ENCODE data around the gene ZNF827. TPM values are rescaled to one million over a fixed set of nuclear protein-coding genes. Genes with fewer than 3 reads are reported as not detected.

The ZNF827 gene
- total and polyA plus RNA-seq, 8 donors: 3.8 to 13.8 (median 5.1) TPM

DNA sequence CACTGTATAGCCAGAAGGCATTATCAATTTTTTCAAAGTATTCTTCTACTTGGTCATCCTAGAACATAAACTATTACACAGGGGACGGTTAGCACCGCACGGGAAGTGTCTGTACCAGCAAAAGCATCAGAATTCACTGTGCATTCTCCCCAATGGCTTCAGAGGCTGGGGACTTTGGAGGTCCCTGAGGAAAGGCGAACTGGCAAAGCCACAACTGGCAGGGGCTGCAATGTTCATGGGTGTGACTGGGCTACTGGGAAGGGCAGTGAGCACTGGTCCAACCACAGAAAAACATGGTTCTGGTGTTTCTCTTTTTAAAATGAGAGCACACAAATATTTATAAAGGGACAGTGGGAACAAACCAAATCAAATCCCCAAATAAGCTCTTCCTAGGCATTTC is 175.2 kb downstream of the ZNF827 start:
- peaks cover 0 to 6% (median 3%) of the 10 kb centered on the region in 3 donors for H3K36me3 ChIP-seq
- H3K27ac ChIP-seq: no peak overlapping the region
- TF ChIP-seq CTCF (IDR thresholded peaks at IDR 0.05): no peak
- intact Hi-C loops (cut with DNase I): no loop called here
- H3K4me3 ChIP-seq: no peak overlapping the region
- 92 to 96% methylated on average over 4 of the region's 4 CpGs for WGBS, 2 donors
- ATAC-seq (no peak), DNase-seq (no peak), FAIRE-seq (no peak)
- no peaks in the 10 kb centered on the region for H3K9me3 ChIP-seq
- no peaks in the 10 kb centered on the region for H3K27me3 ChIP-seq
- H3K4me1 ChIP-seq: no peaks in the 10 kb centered on the region

DNA sequence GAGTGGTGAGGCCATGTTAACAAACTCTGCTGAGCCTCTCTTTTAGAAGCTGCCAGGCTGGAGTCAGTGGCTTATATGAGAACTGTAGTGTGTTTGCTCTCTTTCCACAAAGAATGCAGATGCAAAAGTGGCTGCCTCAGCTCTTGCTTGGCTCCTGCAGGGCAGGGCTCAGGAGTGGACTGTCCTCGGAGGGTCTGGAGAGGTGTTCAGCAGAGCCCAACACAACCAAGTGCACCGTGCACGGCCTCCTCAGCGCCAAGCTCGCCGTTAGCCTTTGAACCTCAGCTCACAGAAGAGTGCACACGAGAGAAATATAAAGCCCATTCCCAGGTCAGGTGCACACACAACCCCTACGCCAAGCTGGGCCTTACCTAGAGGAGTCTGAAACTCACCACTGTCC is 175.9 kb downstream of the ZNF827 start:
- H3K27me3 ChIP-seq: no peaks in the 10 kb centered on the region
- H3K27ac ChIP-seq: no peak overlapping the region
- 92 to 95% methylated on average over 8 of the region's 8 CpGs for WGBS, 2 donors
- H3K4me1 ChIP-seq: no peaks in the 10 kb centered on the region
- ATAC-seq: no peak
- intact Hi-C loops (cut with DNase I): no loop called here
- no peak for TF ChIP-seq CTCF (IDR thresholded peaks at IDR 0.05)
- H3K4me3 ChIP-seq: no peak overlapping the region
- no peak for FAIRE-seq
- H3K9me3 ChIP-seq: no peaks in the 10 kb centered on the region
- H3K36me3 ChIP-seq: peaks cover 0 to 6% (median 3%) of the 10 kb centered on the region in 3 donors
- DNase-seq: no peak

DNA sequence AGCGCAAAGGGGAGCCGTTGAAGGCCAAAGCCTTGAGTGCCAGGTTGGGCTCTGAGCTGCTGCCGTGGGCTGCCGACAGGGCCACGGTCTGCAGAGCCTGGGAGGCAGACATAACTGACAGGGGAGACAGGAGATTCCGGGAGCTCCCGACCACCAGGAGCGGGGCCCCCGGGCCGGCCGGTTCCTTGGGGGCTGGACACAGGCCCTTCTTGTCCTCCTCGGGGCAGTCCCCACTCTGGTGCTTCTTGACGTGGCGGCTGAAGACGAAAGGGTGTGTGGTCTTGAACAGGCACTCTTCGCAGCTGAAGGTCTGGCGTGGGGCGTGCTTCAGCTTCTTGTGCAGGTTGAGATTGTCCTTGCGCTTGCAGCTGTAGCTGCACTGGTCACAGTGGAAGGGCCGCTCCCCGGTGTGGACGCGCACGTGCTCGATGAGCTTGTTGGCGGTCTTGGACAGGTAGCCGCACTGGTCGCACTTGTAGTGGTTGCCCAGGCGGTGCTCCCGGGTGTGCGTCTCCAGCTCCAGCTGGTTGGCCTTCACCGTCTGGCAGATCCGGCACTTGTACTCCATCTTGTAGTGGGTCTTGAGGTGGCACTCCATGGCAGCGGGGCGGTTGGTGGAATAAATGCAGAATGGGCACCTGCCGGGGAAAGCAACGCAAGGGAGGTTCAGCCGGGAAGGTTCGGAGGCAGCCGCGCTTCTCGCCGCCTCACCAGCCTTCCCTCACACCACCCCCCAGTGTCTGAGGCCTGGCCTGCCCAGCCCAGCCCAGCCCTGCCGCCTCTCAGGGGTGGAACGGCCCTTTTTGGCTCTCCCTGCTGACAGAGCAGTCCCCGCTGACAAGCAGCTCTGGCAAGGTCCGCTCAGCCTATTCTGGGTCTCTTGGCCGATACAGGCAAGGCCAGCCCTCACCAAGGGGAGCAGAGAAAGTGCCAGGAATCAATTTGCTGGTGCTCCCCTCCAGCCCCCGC is 177.4 kb downstream of the ZNF827 start:
- H3K4me1 ChIP-seq: no peaks in the 10 kb centered on the region
- 97 to 98% methylated on average over 49 of the region's 49 CpGs for WGBS, 2 donors
- intact Hi-C loops (cut with DNase I): no loop called here

DNA sequence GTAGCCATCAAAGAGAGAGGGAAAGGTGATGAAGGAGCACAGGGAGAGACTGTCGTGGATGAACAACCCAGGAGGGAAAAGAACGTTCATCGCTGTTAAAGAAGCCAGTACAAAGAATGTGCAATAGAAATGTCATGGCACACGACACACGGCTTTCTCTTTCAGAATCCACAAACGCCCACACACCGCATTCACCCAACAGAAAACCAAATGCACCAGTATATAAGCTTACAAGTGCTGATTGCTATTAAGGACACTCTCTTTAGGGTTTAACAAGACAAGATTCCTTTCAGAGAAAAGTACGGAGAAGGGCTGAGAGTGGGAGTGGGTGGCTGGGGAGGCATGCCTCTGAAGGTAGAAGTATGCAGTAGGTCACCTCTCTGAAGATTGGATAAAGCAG is 178.4 kb downstream of the ZNF827 start:
- no peak overlapping the region for H3K4me3 ChIP-seq

More for the DNA sequence above, 177.4 kb downstream of the ZNF827 start:
- Histone ChIP-seq H3K27ac (no peak overlapping the region), H3K4me3 (no peak overlapping the region), H3K27me3 (no peaks in the 10 kb centered on the region), H3K9me3 (no peaks in the 10 kb centered on the region), H3K36me3 (peaks cover 0 to 6% (median 3%) of the 10 kb centered on the region in 3 donors)
- DNase-seq (peak in 1 of 6 donors; percentile 70), FAIRE-seq (no peak), ATAC-seq (no peak)
- no peak for TF ChIP-seq CTCF (IDR thresholded peaks at IDR 0.05)

More for the DNA sequence above, 178.4 kb downstream of the ZNF827 start:
- no peak for DNase-seq
- ATAC-seq: no peak
- no peaks in the 10 kb centered on the region for H3K27me3 ChIP-seq
- H3K27ac ChIP-seq: no peak overlapping the region
- H3K9me3 ChIP-seq: no peaks in the 10 kb centered on the region
- 95 to 97% methylated on average over 8 of the region's 8 CpGs for WGBS, 2 donors
- FAIRE-seq: no peak
- intact Hi-C loops (cut with DNase I): no loop called here
- H3K4me1 ChIP-seq: no peaks in the 10 kb centered on the region
- peaks cover 0 to 6% (median 3%) of the 10 kb centered on the region in 3 donors for H3K36me3 ChIP-seq
- no peak for TF ChIP-seq CTCF (IDR thresholded peaks at IDR 0.05)
